WTC11 (cell line): Measurements from ENCODE around the gene ATP2B2.

Experiments used
- CBFB ChIP-seq: sonication (generic); formaldehyde crosslinking; IDR thresholded peaks from 2 replicates; pipeline ENCODE4 v1.8.1; 2022; ENCODE audit warnings: mild to moderate bottlenecking, low read depth, missing genetic modification reagents
- CTCF ChIP-seq: fragments of 200-600 bp; IDR thresholded peaks from 2 replicates; pipeline ENCODE4 v1.8.0; 2022; ENCODE audit warnings: antibody characterized with exemption
- PRDM15 ChIP-seq: sonication (generic); formaldehyde crosslinking; IDR thresholded peaks from 2 replicates; pipeline ENCODE4 v1.8.0; 2022; ENCODE audit warnings: missing genetic modification reagents
- ZNF232 ChIP-seq: sonication (generic); formaldehyde crosslinking; IDR thresholded peaks from 2 replicates; pipeline ENCODE4 v1.8.0; 2022; ENCODE audit warnings: mild to moderate bottlenecking, missing genetic modification reagents
- TF ChIP-seq, protein P1 (sequence below): sonication (generic); formaldehyde crosslinking; IDR thresholded peaks from 2 replicates; pipeline ENCODE4 v1.8.1; 2023; ENCODE audit warnings: mild to moderate bottlenecking, missing genetic modification reagents
- TF ChIP-seq, protein P2 (sequence below): sonication (generic); formaldehyde crosslinking; conservative IDR thresholded peaks from 2 replicates; pipeline ENCODE4 v1.8.1; 2022; ENCODE audit warnings: mild to moderate bottlenecking, missing genetic modification reagents
- TF ChIP-seq, protein P3 (sequence below): sonication (generic); formaldehyde crosslinking; IDR thresholded peaks from 2 replicates; pipeline ENCODE4 v1.8.0; 2022; ENCODE audit warnings: mild to moderate bottlenecking, missing genetic modification reagents

DNA sequence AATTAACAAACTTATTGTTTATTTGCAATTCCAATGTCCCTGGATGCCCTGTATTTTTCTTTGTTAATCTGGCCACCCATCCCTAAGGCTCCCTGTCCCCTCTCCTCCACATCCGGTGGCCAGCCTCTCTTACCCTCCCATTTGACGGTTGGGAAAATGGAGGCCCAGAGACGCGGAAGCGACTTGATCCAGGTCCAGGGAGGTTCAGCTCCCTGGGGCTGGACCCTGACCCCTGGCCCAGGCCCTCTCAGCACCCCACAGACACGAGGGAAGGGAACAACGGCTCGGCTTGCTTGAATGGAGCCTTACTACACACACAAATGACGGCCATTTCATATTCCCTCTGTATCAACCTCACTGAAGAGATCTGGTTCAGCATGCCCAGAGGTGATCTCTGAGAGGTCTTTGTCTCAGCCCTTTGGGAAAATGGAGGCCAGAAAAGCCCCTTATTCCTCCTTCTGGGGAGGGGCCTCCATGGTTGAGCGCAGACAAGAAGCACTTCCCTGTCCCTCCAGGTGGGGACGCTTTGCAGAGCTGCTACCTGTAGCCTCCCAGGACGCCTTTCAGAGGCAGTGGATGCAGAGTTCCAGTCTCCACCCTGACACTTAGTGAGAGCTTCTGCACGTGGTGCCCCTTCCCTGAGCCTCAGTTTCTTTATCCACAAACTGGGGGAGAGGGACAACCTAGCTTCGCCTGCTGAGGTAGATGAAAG lies 82.1 kb downstream of the ATP2B2 start:
- TF ChIP-seq PRDM15 (CRISPR knock-in tag) (no peak), CTCF (no peak), CBFB (CRISPR knock-in tag) (no peak), ZNF232 (no peak)
- TF ChIP-seq, protein P1, sequence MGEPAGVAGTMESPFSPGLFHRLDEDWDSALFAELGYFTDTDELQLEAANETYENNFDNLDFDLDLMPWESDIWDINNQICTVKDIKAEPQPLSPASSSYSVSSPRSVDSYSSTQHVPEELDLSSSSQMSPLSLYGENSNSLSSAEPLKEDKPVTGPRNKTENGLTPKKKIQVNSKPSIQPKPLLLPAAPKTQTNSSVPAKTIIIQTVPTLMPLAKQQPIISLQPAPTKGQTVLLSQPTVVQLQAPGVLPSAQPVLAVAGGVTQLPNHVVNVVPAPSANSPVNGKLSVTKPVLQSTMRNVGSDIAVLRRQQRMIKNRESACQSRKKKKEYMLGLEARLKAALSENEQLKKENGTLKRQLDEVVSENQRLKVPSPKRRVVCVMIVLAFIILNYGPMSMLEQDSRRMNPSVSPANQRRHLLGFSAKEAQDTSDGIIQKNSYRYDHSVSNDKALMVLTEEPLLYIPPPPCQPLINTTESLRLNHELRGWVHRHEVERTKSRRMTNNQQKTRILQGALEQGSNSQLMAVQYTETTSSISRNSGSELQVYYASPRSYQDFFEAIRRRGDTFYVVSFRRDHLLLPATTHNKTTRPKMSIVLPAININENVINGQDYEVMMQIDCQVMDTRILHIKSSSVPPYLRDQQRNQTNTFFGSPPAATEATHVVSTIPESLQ (CRISPR knock-in tag), result no peak
- TF ChIP-seq, protein P2, sequence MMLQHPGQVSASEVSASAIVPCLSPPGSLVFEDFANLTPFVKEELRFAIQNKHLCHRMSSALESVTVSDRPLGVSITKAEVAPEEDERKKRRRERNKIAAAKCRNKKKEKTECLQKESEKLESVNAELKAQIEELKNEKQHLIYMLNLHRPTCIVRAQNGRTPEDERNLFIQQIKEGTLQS (CRISPR knock-in tag), result no peak
- TF ChIP-seq, protein P3, sequence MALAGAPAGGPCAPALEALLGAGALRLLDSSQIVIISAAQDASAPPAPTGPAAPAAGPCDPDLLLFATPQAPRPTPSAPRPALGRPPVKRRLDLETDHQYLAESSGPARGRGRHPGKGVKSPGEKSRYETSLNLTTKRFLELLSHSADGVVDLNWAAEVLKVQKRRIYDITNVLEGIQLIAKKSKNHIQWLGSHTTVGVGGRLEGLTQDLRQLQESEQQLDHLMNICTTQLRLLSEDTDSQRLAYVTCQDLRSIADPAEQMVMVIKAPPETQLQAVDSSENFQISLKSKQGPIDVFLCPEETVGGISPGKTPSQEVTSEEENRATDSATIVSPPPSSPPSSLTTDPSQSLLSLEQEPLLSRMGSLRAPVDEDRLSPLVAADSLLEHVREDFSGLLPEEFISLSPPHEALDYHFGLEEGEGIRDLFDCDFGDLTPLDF (CRISPR knock-in tag), result no peak
